CD4-positive, alpha-beta memory T cell (primary cell): ENCODE results near the gene CD180. TPM values are rescaled to one million over a fixed set of nuclear protein-coding genes. Genes with fewer than 3 reads are reported as not detected.

Experiments
- CTCF ChIA-PET: fragments of 350-600 bp; sonication (Branson Sonifier 250); formaldehyde crosslinking; loops from one replicate; lab custom pipeline; 2021; ENCODE audit warnings: inconsistent platforms; ENCODE audit not compliant: partially characterized antibody; lab: Charles Lee
- POLR2A ChIA-PET: fragments of 350-600 bp; sonication (Branson Sonifier 250); formaldehyde crosslinking; loops from one replicate; lab custom pipeline; 2021; ENCODE audit not compliant: partially characterized antibody; lab: Charles Lee
- DNase-seq, 5 donors: peaks; one replicate each; pipeline versions ENCODE4 v3.0.0 to v3.0.0-alpha.2; 2020 to 2022; ENCODE audit warnings: mixed read lengths in 1 of 5
- H3K27ac ChIP-seq: one replicate; pipeline ENCODE4 v1.7.0; 2013; ENCODE audit warnings: low read depth, low read length
- H3K27me3 ChIP-seq: 2 replicates; pipeline ENCODE4 v1.7.0; 2013; ENCODE audit warnings: mild to moderate bottlenecking, low read length, moderate library complexity; ENCODE audit not compliant: insufficient read depth
- H3K36me3 ChIP-seq: 2 replicates; pipeline ENCODE4 v1.7.0; 2013; ENCODE audit warnings: mild to moderate bottlenecking, low read length, moderate library complexity; ENCODE audit not compliant: insufficient read depth
- H3K4me1 ChIP-seq: 2 replicates; pipeline ENCODE4 v1.7.0; 2013; ENCODE audit warnings: mild to moderate bottlenecking, low read length, moderate library complexity; ENCODE audit not compliant: insufficient read depth
- H3K4me3 ChIP-seq, 2 donors: one replicate each; pipeline ENCODE4 v1.7.0; 2013; ENCODE audit warnings: low read length in 2 of 2, mild to moderate bottlenecking in 1 of 2
- H3K9me3 ChIP-seq, 2 donors: one replicate each; pipeline ENCODE4 v1.7.0; 2013; ENCODE audit warnings: low read length in 2 of 2, control low read depth in 1 of 2; ENCODE audit not compliant: control insufficient read depth in 1 of 2
- H3K27ac Mint-ChIP-seq, 7 donors: one replicate each; pipeline ENCODE4 v1.8.0; 2020 to 2021; ENCODE audit warnings: mixed read lengths in 7 of 7, mild to moderate bottlenecking in 6 of 7, inconsistent platforms in 3 of 7, moderate library complexity in 3 of 7
- H3K27me3 Mint-ChIP-seq, 2 donors: one replicate each; pipeline ENCODE4 v1.8.0; 2020 to 2021; ENCODE audit warnings: mixed read lengths in 2 of 2
- H3K36me3 Mint-ChIP-seq, 2 donors: one replicate each; pipeline ENCODE4 v1.8.0; 2020 to 2021; ENCODE audit warnings: mixed read lengths in 2 of 2, inconsistent platforms in 1 of 2, mild to moderate bottlenecking in 1 of 2
- H3K4me1 Mint-ChIP-seq, 4 donors: one replicate each; pipeline ENCODE4 v1.8.0; 2020 to 2021; ENCODE audit warnings: mixed read lengths in 4 of 4, mild to moderate bottlenecking in 1 of 4
- H3K4me3 Mint-ChIP-seq, 8 donors: one replicate each; pipeline ENCODE4 v1.8.0; 2020 to 2021; ENCODE audit warnings: mixed read lengths in 8 of 8, mild to moderate bottlenecking in 7 of 8, moderate library complexity in 6 of 8, inconsistent platforms in 3 of 8
- H3K9me3 Mint-ChIP-seq, 8 donors: one replicate each; pipeline ENCODE4 v1.8.0; 2020 to 2021; ENCODE audit warnings: mixed read lengths in 8 of 8, mild to moderate bottlenecking in 5 of 8, inconsistent platforms in 3 of 8, moderate library complexity in 1 of 8
- intact Hi-C: fragments of 100-400 bp; cut with micrococcal nuclease; formaldehyde crosslinking; loops from one replicate; pipeline ENCODE4 v1.15.1; 2023
- polyA plus RNA-seq, 2 donors: library from polyadenylated mRNA; unstranded; fragments of 300-500 nt; fragmentation: Illumina TruSeq; gene quantifications; one replicate each; pipeline ENCODE4 v1.2.3, GENCODE V29; 2021
- total RNA-seq, 2 experiments: library from RNA; stranded (reverse); gene quantifications; one replicate each; pipeline ENCODE4 v1.2.3, GENCODE V29; 2021

The CD180 gene
- total and polyA plus RNA-seq, 4 experiments from 2014 or later, result 0.25 to 0.52 (median 0.50) TPM; not detected in 1

DNA sequence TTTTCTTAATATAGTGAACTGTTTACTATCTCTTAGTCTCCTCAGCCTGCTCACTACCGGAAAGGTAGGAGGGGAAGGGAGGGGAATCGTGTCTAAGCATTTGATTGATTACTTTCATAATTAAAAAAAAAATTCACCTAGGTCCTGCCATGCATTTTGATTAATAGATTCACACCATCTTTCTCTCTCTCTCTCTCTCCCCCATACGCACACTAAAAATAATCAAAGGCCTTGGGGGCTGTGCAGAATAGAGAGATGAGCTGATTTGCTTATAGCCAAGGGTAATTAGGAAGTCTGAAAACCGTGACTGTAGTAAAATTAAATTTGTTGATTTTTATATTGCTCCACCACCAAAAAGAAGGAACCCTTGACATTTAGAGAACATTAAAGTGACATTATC, 49.6 kb downstream of the CD180 start:
- Mint-ChIP-seq H3K4me1 (peaks cover 0 to 2% (median 0%) of the 10 kb centered on the region in 4 donors), H3K9me3 (no peaks in the 10 kb centered on the region), H3K4me3 (no peak overlapping the region), H3K27me3 (no peaks in the 10 kb centered on the region), H3K36me3 (peaks cover 78 to 85% of the 10 kb centered on the region in 2 donors), H3K27ac (no peak overlapping the region)
- intact Hi-C loops, result no loop called here
- H3K4me1 ChIP-seq, result no peaks in the 10 kb centered on the region
- no peak overlapping the region for H3K4me3 ChIP-seq
- peaks cover 24% of the 10 kb centered on the region for H3K36me3 ChIP-seq
- H3K9me3 ChIP-seq, result no peaks in the 10 kb centered on the region
- H3K27ac ChIP-seq, result no peak overlapping the region
- no peaks in the 10 kb centered on the region for H3K27me3 ChIP-seq
- ChIA-PET CTCF (interaction anchor here (0.8 to 2.5 kb wide), 5 partner anchors 10 to 159 kb away, joined by 3 to 15 read pairs (median 4); no protein-coding TSS in a partner anchor), POLR2A (no interaction called here)
- DNase-seq, result no peak

DNA sequence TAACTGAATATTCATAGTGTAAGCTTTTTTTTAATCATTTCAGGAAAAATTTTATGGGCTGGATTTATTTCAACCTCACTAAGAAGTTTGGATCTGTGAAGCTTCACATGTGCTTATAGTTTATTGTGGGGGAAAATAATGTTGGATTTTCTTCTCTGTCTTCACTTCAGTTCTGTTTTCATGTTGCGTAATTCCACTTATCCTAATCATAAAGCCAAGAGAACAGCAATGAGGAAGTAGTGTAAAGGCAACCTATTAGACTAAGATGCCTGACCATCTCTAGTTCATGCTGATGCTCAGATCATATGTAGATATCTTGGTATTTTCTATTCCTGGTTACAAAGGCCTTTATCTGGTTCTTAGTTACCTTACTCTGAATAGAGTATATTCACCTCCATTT, 50.0 kb downstream of the CD180 start:
- ChIA-PET POLR2A (no interaction called here), CTCF (interaction anchor here (1.2 to 2.5 kb wide), 3 partner anchors 10 to 99 kb away, joined by 3 to 15 read pairs (median 4); no protein-coding TSS in a partner anchor)
- Histone ChIP-seq H3K36me3 (peaks cover 24% of the 10 kb centered on the region), H3K27me3 (no peaks in the 10 kb centered on the region), H3K9me3 (no peaks in the 10 kb centered on the region), H3K4me3 (no peak overlapping the region), H3K4me1 (no peaks in the 10 kb centered on the region), H3K27ac (no peak overlapping the region)
- no peak for DNase-seq
- Mint-ChIP-seq H3K9me3 (no peaks in the 10 kb centered on the region), H3K4me1 (peaks cover 0 to 2% (median 0%) of the 10 kb centered on the region in 4 donors), H3K27me3 (no peaks in the 10 kb centered on the region), H3K27ac (no peak overlapping the region), H3K4me3 (no peak overlapping the region), H3K36me3 (peaks cover 78 to 89% of the 10 kb centered on the region in 2 donors)
- intact Hi-C loops, result no loop called here

DNA sequence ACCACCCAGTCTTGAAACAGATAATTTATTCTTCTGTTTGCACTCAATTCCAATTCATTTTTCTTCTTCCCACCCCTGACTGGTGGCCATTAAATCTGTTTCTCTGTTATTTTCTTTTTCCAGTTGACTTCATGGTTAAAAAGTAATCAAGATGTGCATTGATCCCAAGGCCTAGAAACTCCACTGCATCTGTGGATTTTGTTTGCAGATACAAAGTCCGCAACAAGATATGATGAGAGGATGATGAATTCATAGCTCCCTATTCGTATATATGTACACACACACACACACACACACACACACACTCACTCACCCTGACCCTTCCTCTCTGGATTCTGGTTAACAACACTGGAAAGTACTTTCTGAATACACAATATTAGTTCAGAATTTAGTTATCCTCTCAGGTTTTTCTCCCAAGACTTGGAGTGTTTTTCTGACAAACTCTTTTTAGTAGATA, 52.4 kb downstream of the CD180 start:
- Mint-ChIP-seq H3K4me3 (no peak overlapping the region), H3K36me3 (peaks cover 57 to 82% of the 10 kb centered on the region in 2 donors), H3K9me3 (no peaks in the 10 kb centered on the region), H3K4me1 (peaks cover 0 to 1% (median 0%) of the 10 kb centered on the region in 4 donors), H3K27me3 (no peaks in the 10 kb centered on the region), H3K27ac (peak overlapping the region in 2 of 7 donors; percentile 1 to 43)
- POLR2A ChIA-PET, result no interaction called here
- Histone ChIP-seq H3K4me1 (no peaks in the 10 kb centered on the region), H3K9me3 (no peaks in the 10 kb centered on the region), H3K36me3 (peaks cover 21% of the 10 kb centered on the region), H3K27ac (no peak overlapping the region), H3K4me3 (no peak overlapping the region), H3K27me3 (no peaks in the 10 kb centered on the region)
- DNase-seq, result no peak
- intact Hi-C loops, result no loop called here
- CTCF ChIA-PET, result interaction anchor here (1.5 kb wide), 1 partner anchor 157 kb away, joined by 3 read pairs; no protein-coding TSS in a partner anchor

DNA sequence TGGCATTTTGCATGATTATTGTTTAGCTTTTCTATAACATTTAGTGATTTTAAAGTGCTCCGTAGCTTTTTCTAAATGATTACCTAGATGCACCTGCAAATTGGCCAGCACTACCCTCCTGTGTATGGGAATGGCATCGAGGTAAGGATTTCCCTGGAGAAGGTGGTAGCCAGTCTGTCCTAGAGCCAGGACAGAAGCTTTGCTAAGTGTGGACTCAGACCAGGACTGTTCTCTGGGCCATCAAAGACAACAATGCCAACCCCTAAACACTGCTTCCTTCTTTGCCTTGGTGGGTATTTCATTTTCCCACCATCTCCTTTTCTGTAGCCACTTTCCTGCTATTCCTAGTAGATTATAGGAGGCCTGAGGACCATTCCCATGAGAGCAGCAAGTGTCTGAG, 53.0 kb downstream of the CD180 start:
- Histone ChIP-seq H3K27ac (no peak overlapping the region), H3K36me3 (peaks cover 21% of the 10 kb centered on the region), H3K27me3 (no peaks in the 10 kb centered on the region), H3K4me1 (no peaks in the 10 kb centered on the region), H3K4me3 (no peak overlapping the region), H3K9me3 (no peaks in the 10 kb centered on the region)
- POLR2A ChIA-PET, result interaction anchor here (0.6 kb wide), 1 partner anchor 23 kb away, joined by 3 read pairs; no protein-coding TSS in a partner anchor
- H3K4me1 Mint-ChIP-seq, result no peaks in the 10 kb centered on the region
- DNase-seq, result no peak
- H3K4me3 Mint-ChIP-seq, result no peak overlapping the region
- H3K27me3 Mint-ChIP-seq, result no peaks in the 10 kb centered on the region
- H3K27ac Mint-ChIP-seq, result peak overlapping the region in 3 of 7 donors; percentile 11 to 43 (median 23)
- intact Hi-C loops, result no loop called here
- no peaks in the 10 kb centered on the region for H3K9me3 Mint-ChIP-seq
- peaks cover 58 to 77% of the 10 kb centered on the region in 2 donors for H3K36me3 Mint-ChIP-seq
- CTCF ChIA-PET, result interaction anchor here (1.5 kb wide), 1 partner anchor 157 kb away, joined by 3 read pairs; no protein-coding TSS in a partner anchor

DNA sequence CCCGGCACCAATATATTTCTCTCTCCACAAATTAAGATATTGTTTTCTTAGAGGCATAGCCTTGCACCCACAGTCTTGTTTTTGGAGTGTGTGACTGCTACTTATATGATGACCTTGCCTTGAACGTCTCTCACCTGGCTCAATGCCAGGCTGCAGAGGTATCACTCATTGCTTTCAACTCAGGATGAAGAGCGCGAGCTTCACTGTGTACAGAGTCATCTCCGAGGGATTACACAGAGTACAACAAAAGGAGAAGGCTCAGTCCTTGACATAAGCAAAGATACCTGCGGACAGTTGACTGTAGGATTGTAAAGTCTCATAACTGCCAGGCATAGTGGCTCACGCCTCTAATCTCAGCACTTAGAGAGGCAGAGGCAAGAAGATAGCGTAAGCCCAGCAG, 53.8 kb downstream of the CD180 start:
- POLR2A ChIA-PET, result interaction anchor here (0.6 kb wide), 1 partner anchor 22 kb away, joined by 3 read pairs; no protein-coding TSS in a partner anchor
- H3K36me3 Mint-ChIP-seq, result peaks cover 60 to 78% of the 10 kb centered on the region in 2 donors
- no peaks in the 10 kb centered on the region for H3K27me3 Mint-ChIP-seq

DNA sequence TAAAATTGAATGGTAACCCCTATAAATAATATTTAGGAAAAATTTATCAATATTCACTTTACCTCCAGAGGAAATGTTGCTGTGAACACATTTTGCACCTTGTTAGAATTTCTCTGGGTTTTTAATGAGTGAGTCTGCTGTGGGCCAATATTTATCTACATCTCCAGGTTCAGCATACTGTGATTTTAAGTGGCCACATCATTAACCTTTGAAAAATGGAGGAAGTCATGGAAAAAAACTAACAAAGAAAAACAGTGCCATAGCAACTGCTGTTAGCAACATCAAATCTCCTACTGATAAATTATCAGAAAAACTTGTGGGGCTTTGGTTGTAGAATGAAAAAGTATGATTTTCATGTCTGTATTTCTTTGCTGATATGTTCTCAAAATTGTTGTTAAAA, 55.0 kb downstream of the CD180 start:
- no peaks in the 10 kb centered on the region for H3K9me3 Mint-ChIP-seq
- no peaks in the 10 kb centered on the region for H3K27me3 Mint-ChIP-seq
- ChIA-PET POLR2A (no interaction called here), CTCF (no interaction called here)
- Histone ChIP-seq H3K36me3 (peaks cover 21% of the 10 kb centered on the region), H3K4me1 (no peaks in the 10 kb centered on the region), H3K9me3 (no peaks in the 10 kb centered on the region), H3K27ac (no peak overlapping the region), H3K4me3 (no peak overlapping the region), H3K27me3 (no peaks in the 10 kb centered on the region)
- DNase-seq, result no peak
- H3K4me3 Mint-ChIP-seq, result no peak overlapping the region
- peaks cover 59 to 80% of the 10 kb centered on the region in 2 donors for H3K36me3 Mint-ChIP-seq
- H3K4me1 Mint-ChIP-seq, result no peaks in the 10 kb centered on the region
- no peak overlapping the region for H3K27ac Mint-ChIP-seq
- intact Hi-C loops, result no loop called here

More for the DNA sequence above, 53.8 kb downstream of the CD180 start:
- no peaks in the 10 kb centered on the region for H3K4me1 ChIP-seq
- CTCF ChIA-PET, result no interaction called here
- H3K4me3 ChIP-seq, result no peak overlapping the region
- peak overlapping the region in 1 of 7 donors; percentile 7 for H3K27ac Mint-ChIP-seq
- H3K36me3 ChIP-seq, result peaks cover 21% of the 10 kb centered on the region
- intact Hi-C loops, result no loop called here
- no peak for DNase-seq
- H3K27ac ChIP-seq, result no peak overlapping the region
- H3K9me3 Mint-ChIP-seq, result no peaks in the 10 kb centered on the region
- H3K27me3 ChIP-seq, result no peaks in the 10 kb centered on the region
- no peak overlapping the region for H3K4me3 Mint-ChIP-seq
- no peaks in the 10 kb centered on the region for H3K4me1 Mint-ChIP-seq
- no peaks in the 10 kb centered on the region for H3K9me3 ChIP-seq

DNA sequence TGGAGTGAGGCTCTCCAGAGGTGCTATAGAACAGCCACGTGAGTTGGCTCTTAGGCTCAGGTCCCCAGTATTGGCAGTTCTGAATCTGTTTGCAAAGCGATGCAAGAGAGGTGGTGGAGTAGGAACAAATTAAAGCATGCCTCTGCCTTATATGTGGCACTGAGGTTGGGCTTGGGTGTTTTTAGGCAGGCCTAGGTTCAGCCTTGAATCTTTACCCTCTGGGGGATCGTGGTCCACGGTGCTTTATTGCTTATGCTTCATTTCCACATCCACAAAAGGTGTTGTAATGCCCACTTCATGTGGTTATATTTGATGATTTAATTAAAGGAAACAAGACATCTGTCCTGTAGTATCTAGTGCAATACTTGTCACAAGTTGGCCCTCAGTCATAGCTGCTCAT, 56.2 kb downstream of the CD180 start:
- no peak for DNase-seq
- intact Hi-C loops, result no loop called here
- no peaks in the 10 kb centered on the region for H3K4me1 ChIP-seq
- ChIA-PET CTCF (no interaction called here), POLR2A (no interaction called here)
- no peak overlapping the region for H3K4me3 ChIP-seq
- peaks cover 17% of the 10 kb centered on the region for H3K36me3 ChIP-seq
- no peak overlapping the region for H3K27ac ChIP-seq
- Mint-ChIP-seq H3K4me3 (no peak overlapping the region), H3K4me1 (no peaks in the 10 kb centered on the region), H3K36me3 (peaks cover 60 to 80% of the 10 kb centered on the region in 2 donors), H3K9me3 (no peaks in the 10 kb centered on the region), H3K27me3 (no peaks in the 10 kb centered on the region), H3K27ac (peak overlapping the region in 2 of 7 donors; percentile 3 to 40)
- no peaks in the 10 kb centered on the region for H3K9me3 ChIP-seq
- H3K27me3 ChIP-seq, result no peaks in the 10 kb centered on the region
